Astrocyte of the spinal cord (primary cell): ENCODE results near the gene RGS3.

Source experiments
- DNase-seq: peaks from one replicate; pipeline ENCODE4 v3.0.0; 2011; ENCODE audit warnings: low read depth, low spot score
- H3K4me3 ChIP-seq: 2 replicates; pipeline ENCODE4 v1.5.1; 2011; ENCODE audit warnings: low read depth, mild to moderate bottlenecking, low read length, moderate library complexity
- CTCF ChIP-seq: IDR thresholded peaks from 2 replicates; pipeline ENCODE4 v1.5.1; 2012; ENCODE audit warnings: low read depth, mild to moderate bottlenecking, low read length, inconsistent platforms
- in situ Hi-C: cut with HindIII; loops from 2 replicates; pipeline ENCODE4 v1.10.0; 2017; ENCODE audit warnings: low sequenced_read_pairs

The RGS3 gene

GRCh38 chr9:113477058-113477457 is 13.5 kb downstream of the RGS3 start:
- no peak for DNase-seq
- no peak for TF ChIP-seq CTCF
- no peak overlapping the region for H3K4me3 ChIP-seq
- in situ Hi-C loops: no loop called here

- in situ Hi-C loops: no loop called here
- no peak overlapping the region for H3K4me3 ChIP-seq
- no peak for TF ChIP-seq CTCF
- DNase-seq: no peak
These were observed 14.1 kb downstream of the RGS3 start for GRCh38 chr9:113477661-113478060.

GRCh38 chr9:113479174-113479621 is 15.7 kb downstream of the RGS3 start:
- in situ Hi-C loops: no loop called here
- no peak for TF ChIP-seq CTCF
- no peak overlapping the region for H3K4me3 ChIP-seq
- DNase-seq: no peak

GRCh38 chr9:113480612-113481011 is 17.1 kb downstream of the RGS3 start:
- in situ Hi-C loops: no loop called here
- TF ChIP-seq CTCF: no peak
- no peak overlapping the region for H3K4me3 ChIP-seq
- no peak for DNase-seq

GRCh38 chr9:113481176-113481787 is 17.8 kb downstream of the RGS3 start:
- in situ Hi-C loops: no loop called here
- no peak for TF ChIP-seq CTCF
- DNase-seq: no peak
- no peak overlapping the region for H3K4me3 ChIP-seq

GRCh38 chr9:113482341-113482740 is 18.8 kb downstream of the RGS3 start:
- in situ Hi-C loops: no loop called here
- H3K4me3 ChIP-seq: no peak overlapping the region
- DNase-seq: no peak
- TF ChIP-seq CTCF: no peak
